ENCODE results near the gene TMC6. TPM values are rescaled to one million over a fixed set of nuclear protein-coding genes. Genes with fewer than 3 reads are reported as not detected.
"Not testable (repeated sequence)": the region's sequence is repeated elsewhere in the genome, so short reads cannot be mapped to it uniquely, and the experiment has no call there.

Gene TMC6
- total RNA-seq, 1 experiment from 2014 or later, result 6.1 TPM

DNA sequence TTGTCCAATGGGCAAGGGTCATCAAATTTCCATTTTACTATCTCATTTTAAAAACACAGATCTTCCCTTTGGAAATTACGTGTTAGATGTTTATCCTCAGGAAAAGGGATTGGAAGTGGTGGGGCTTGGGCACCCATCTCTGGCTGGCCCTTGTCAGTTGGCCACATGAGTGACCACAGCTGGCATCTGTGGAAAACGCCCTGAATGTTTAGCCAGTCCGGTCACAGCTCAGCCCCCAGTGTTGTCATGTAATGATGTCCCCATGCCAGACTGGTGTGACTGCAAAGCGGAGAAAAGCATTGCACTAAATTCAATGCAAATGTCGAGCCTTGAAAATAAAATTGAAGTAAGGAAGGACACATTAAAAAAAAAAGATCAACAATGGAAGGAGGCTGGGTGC lies 53.0 kb downstream of the TMC6 start:
- DNase-seq (ENCODE audit: low read depth), result no peak

GRCh38 chr17:78075011-78075410 lies 53.5 kb downstream of the TMC6 start:
- DNase-seq (ENCODE audit: low read depth), result no peak

DNA sequence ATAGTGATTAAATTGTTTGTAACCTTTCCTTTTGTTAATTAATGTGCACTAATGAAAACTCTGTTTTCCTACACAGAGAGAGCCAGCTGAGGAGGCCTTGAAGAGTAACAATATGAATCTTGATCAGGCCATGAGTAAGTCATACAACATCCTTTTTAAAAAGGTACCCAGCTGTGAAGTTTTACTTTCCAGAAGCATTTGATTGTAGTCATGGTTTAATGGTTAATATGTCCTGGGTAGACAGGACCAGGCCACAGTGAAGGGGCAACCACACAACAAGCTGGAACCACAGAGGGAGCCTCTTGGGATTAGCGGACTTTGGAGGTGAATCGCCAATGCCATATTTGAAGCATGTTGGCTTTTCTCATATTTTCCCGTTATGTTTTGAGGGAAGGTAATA lies 55.6 kb downstream of the TMC6 start:
- no peak for DNase-seq (ENCODE audit: low read depth)

- no peak for DNase-seq (ENCODE audit: low read depth)
Observed at GRCh38 chr17:78069695-78070094, 58.9 kb downstream of the TMC6 start.

GRCh38 chr17:78066976-78067375 lies 61.6 kb downstream of the TMC6 start:
- not testable (repeated sequence) for DNase-seq (ENCODE audit: low read depth)

- no peak for DNase-seq (ENCODE audit: low read depth)
Observed at GRCh38 chr17:78064708-78065107, 63.8 kb downstream of the TMC6 start.

GRCh38 chr17:78063489-78063888 lies 65.1 kb downstream of the TMC6 start:
- no peak for DNase-seq (ENCODE audit: low read depth)

GRCh38 chr17:78062596-78062995 lies 66.0 kb downstream of the TMC6 start:
- DNase-seq (ENCODE audit: low read depth), result no peak

Small RNAs within 50 kb of the gene (small RNA-seq; reads per million reads assigned to genes)
- gene RNU6-625P, result not detected

Other genes starting within 250 kb of the TMC6 start
- 2.7 and 4.1 TPM in 2 replicates for gene TNRC6C, start 170.1 kb downstream of the TMC6 start, total RNA-seq (2014; rRNA removed; shearing (Covaris generic))
- 0.95 and 1.5 TPM in 2 replicates for gene TMC8, start 2.0 kb upstream of the TMC6 start, total RNA-seq (2014; rRNA removed; shearing (Covaris generic))
- not detected in 2 replicates for gene C17orf99, start 17.6 kb upstream of the TMC6 start, total RNA-seq (2014; rRNA removed; shearing (Covaris generic))
- 49.5 and 62.1 TPM in 2 replicates for gene SYNGR2, start 39.8 kb upstream of the TMC6 start, total RNA-seq (2014; rRNA removed; shearing (Covaris generic))
- 137 and 153 TPM in 2 replicates for gene TK1, start 58.3 kb upstream of the TMC6 start, total RNA-seq (2014; rRNA removed; shearing (Covaris generic))
- gene AFMID, start 58.6 kb upstream of the TMC6 start, total RNA-seq (2014; rRNA removed; shearing (Covaris generic)), result 35.2 and 37.2 TPM in 2 replicates
- gene BIRC5, start 85.5 kb upstream of the TMC6 start, total RNA-seq (2014; rRNA removed; shearing (Covaris generic)), result 166 and 195 TPM in 2 replicates
- not detected in 2 replicates for gene TMEM235, start 102.9 kb upstream of the TMC6 start, total RNA-seq (2014; rRNA removed; shearing (Covaris generic))
- gene SOCS3, start 231.3 kb upstream of the TMC6 start, total RNA-seq (2014; rRNA removed; shearing (Covaris generic)), result 22.9 and 27.4 TPM in 2 replicates
- gene PGS1, start 249.9 kb upstream of the TMC6 start, total RNA-seq (2014; rRNA removed; shearing (Covaris generic)), result 27.6 and 38.0 TPM in 2 replicates